DMS 273 (cell line): Measurements from ENCODE around the gene GRK4.
"Not testable (repeated sequence)": the region's sequence is repeated elsewhere in the genome, so short reads cannot be mapped to it uniquely, and the experiment has no call there.

ENCODE experiments used
- DNase-seq: peaks from one replicate; lab custom pipeline; 2025; ENCODE audit not compliant: unreplicated experiment; lab: John Stamatoyannopoulos, UW

The GRK4 gene

DNA sequence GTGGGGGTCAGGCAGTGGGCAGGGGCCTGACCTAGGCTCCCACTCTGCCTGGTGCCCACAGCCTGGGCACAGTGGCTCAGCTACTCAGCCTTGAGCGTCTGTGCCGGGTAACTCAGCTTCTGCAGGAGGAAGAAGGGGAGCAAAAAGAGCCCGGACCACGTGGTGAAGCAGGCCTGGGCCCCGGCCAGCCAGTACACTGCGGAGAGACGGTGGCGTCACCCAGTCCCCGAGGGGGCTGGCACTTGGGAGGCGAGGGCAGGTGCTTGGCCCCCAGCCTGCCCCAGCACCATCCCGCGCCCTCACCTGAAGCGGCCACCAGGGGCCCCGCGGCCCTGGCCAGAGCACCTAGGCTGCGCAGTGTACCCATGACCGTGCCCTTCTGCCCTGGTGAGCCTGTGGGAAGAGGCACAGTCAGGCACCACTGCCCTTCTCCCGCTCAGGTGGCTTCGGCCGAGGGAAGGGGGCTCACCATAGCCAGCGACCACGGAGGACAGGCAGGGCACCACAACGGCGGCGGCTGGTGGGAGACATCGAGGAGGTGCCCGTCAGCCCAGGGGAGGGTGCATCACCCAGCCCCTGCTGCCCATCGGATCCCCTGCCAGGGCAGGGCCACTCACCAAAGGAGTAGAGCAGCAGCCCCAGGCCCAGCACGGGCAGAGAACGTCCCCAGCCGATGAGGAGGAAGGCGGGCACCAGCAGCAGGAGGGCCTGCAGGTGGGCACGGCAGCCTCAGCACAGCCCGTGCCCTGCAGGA, 32.4 kb upstream of the GRK4 start:
- DNase-seq, result no peak

DNA sequence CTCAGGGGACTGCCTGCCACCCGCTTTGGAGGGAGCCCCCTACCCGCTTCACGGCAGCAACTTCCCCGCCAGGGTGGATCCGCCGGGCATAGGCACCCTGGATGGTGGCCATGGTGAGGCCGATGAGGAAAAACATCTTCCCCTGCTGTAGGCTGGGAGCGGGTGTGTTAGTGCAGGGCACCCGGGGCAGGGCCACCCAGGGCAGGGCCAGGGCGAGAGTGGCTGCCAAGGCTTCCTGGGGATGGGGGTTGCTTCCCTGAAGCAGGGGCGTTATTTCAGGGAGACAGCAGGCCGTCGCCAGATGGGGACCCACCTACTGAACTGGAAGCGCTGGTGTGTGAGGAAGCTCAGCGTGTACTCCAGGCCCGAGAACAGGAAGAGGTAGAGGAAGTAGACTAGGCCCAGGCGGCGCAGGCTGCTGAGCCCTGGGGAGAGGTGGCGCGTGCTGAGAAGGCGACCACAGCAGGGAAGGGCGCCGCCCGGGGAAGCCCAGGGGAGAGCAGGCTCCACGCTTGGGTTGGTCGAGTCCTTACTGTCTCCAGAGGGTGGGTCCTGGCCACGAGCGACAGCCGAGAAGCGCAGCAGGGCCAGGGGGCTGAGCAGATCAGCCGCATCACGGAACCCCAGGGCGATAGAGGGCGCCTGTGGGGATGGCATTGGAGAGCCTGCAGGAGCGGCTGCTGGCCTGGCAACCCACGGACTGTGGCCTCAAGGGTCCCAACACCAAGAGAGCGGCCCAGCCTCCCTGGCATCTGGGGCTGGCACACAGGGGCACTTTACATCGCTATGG, 31.7 kb upstream of the GRK4 start:
- DNase-seq, result no peak

DNA sequence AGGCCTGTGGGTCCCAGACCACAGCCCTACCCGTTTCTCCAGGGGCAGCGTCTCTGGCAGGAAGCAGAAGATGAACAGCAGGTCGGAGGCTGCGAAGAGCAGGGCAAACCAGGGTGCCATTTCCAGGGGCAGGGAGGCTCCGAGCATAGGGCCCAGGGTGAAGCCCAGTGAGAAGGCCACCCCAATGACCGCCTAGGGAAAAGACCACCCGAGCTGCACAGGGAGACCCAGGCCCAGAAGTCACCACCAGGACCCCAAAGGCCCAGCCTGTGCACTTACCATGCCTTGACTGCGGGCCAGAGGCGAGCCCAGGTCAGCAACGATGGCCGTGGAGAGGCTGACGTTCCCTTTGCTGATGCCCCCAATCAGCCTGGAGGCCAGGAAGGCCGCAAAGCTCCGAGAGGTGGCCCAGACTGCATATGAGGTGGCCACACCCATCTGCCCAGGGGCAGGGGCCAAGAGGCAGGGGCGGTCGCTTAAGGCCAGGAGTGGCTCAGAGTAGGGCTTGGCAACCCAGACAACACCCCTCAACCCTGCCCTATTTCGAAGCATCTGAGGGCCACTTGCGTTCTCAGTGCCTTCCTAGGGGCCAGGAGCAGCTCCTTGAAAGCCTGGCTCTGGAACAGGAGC, 30.9 kb upstream of the GRK4 start:
- no peak for DNase-seq

DNA sequence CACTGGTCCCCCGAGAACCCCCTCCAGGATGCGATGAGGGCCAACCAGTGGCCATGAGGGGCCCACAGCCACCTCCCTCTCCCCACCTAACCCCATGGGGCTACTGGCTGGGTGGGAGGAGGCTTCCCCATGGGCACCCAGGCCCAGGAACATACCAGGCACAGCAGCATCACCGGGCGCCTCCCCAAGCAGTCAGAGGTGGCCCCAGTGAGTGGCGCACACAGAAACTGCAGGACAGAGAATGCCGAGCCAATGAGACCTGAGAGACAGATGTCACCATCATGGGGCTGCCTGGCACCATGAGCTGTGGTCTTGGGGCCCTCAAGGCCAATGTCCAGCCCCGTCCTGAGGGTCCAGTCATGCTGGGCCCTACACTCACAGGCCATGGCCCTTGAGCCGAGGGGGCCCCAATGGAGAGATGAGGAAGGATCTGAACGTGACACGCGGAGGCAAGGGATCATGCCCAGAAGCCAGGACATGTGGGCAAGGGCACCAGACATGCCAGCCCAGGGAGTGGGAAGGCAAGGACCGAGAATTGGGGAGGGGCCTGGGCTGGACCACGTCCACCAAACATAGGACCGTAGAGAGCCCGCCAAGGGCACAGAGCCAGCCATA, 30.3 kb upstream of the GRK4 start:
- no peak for DNase-seq

DNA sequence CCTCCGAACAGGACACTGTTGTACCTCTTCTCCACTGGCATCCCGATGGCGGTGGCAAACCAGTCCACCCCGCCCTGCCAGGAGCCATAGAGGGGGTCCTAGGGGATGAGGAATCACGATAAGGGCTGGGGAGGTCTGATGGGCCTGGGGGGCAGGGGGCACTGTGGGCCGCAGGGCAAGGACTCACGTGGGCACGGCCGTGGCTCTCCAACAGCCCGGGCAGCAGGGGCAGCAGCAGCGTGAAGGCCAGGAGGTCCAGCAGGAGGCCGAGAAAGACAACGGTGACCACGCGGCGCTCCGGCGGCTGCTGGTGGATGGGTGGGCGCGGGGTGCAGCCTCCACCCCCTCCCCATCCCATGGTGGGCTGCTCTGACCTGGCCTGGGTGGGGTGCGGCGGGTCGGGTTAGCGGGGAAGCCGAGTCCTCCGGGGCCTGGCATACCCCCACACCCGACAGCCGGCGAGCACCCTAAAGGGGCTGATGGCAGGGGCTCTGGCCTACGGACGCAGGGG, 29.8 kb upstream of the GRK4 start:
- no peak for DNase-seq

DNA sequence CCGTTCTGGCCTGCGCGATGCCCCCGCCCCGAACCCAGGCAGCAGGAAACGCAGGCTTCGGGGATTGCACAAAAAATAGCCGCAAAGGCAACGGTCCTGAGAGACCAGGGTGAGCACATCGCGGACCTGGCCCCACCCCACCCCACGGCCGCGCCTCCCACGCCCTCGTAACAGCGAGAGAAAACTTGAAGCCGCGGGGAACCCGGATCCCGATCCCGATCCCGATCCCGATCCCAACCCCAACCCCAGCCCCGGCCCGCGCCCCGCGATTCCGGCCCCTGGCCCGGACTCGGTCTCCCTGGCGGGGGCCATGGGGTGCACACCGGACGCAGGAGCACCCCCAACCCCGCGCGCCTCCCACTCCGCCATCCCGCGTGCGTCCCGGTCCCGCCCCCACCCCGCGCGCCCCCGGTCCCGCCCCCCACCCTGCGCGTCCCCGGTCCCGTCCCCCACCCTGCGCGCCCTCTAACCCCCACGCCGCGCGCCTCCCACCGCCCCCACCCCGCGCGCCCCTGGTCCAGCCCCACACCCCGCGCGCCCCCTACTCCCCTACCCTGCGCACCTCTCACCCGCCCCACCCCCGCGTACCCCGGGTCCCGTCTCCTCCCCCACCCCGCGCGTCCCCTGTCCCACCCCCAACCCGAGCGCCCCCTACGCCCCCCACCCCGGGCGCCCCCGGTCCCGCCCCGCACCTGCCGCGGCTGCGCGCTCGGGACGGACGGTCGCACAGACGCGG, 29.1 kb upstream of the GRK4 start:
- peak; percentile 44 for DNase-seq

DNA sequence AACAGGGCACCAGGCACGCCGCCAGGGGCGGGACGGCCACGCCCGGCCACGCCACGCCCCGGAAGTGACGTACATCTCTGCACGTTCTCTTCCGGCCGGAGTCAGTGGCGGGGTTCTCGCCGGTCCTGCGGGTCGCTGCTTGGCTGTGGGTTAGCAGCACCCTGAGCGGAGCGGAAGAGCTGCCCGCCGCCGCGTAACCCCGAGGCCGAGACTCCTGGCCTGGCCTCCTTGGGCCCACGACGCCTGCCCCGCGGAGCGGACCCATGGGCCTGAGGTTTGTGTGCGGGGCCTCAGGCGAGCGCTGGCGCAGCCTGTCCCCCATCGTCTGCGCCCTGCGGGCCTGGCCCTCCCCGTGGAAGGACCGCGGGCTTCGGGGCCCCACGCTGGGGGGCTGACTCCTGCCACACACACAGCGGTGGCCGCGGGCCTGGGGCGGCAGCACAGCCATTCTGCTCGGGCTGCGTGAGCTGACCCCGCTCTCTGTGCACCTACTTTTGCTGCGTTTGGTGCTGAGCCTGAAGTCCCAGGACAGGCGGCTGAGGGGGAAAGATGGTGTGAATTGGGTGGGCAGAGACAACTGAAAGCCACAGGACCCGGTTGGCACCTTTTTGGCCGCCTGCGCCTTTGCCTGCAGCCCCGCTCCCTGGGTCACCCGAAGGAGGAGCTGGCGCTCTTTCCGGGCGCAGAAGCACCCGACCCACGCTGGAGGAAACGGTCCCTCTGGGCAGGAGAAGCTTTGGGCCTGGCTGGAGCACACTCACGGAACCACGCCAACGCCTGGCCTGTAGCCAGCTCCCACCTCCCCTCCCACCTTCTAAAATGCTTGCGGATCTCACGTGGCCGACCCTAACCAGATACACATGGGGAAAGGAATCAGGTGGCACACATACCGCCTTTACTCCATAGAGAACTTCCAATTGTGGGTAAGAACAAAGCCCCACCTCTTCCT, 28.3 kb upstream of the GRK4 start:
- peak; percentile 94 for DNase-seq

DNA sequence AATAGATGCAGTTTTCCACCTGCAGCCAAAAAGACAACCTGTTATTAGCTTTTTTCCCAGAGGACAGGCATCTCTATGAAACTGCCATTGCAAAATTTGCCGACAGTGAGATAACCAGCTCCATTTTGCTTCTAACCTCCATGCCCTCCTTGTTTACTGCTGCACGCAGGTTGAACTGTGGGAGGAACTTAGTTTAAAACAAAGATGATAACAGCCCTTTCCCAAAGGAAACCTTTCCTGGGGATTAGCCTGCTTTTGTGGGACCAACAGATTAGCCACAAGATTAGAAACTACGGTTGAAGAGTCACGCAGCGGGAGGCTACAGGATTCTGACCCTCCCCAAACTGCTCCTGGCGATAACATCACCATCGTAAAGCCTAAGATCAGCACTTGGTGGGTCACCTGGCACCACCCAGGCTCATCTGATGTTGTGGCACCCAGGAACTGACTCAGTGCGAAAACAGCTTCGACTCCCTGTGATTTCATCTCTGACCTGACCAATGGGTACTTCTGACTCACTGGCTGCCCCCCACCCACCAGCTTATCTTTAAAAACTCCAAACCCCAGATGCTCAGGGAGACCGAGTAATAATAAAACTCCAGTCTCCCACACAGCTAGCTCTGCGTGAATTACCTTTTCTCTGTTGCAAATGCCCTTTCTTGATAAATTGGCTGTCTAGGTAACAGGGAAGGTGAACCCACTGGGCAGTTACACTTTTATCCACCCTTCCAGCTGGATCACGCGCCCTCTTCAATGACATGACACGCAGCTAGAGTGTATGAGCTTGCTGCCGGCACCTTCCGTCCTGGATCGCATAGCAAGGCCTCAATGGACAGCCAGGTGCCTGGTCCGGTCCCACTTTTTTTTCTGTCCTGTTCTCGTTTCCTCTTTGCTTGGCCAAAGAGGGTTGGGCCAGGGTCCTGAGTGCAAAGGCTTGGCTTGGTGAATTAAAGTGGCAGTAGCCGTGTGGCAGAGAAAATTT, 27.3 kb upstream of the GRK4 start:
- DNase-seq, result peak; percentile 48

DNA sequence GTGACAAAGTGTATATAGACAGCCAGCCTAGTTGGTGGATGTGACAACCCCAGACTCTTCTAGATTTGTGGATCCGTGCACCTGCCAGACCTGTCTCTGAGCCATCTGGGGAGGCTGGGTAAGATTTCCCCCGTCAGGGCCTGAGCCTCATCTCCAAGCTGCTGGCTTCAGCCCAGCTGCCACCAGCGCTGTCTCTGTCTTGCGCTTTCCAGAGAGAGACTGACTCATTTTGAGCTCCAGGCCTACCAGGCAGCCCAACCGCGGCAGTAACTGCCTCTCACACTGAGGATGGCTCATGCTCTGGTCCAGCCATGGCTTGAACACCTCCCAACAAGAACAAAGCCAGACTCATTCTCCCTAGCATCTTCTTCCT, 26.6 kb upstream of the GRK4 start:
- DNase-seq, result peak; percentile 74

DNA sequence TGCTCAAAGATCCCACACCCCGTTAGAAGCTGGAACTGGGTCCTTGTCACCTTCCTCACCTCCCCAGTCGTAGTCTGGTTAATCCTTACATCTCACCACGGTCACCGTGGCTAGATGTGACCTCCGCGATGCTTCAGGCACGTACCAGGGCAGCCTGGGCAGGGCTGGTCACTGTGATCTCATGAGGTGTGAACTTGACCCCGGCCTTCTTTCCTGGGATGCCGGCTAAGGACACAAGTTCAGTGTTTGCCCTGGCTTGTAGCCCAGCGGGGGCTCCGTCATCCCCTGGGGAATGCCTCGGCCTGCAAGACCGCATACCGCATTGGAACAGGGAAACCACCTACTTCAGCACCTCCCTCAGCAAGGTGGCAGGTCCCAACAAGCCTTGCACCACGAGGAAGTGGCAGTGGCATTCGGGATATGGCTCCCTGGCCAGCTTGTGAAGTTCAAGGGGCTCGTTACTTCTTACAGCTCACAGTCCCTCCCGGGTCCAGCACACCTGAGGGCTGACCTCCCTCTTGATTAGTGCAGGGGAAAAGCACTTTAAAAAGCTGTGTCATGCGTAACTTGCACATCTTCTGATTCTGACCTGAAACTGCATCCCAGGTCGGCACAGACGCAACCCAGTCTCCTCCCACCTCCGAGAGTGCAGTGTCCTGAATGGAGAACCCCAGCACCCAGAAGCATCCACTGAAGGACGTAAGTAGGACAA, 26.1 kb upstream of the GRK4 start:
- peak; percentile 44 for DNase-seq

DNA sequence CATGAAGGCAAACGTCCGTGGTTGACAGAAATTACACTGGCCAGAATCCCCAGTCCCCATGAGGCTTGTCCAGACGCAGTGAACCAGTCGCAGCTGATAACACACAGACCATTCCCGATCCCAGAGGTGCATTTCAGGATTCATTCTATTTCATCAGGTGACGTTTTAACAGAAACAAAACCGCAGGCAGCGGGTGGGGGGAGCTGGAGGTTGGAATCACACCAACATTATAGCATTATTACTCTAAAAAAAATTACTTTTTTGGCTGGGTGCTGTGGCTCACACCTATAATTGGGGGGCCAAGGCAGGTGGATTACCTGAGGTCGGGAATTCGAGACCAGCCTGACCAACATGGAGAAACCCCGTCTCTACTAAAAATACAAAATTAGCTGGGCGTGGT, 25.4 kb upstream of the GRK4 start:
- DNase-seq, result no peak

DNA sequence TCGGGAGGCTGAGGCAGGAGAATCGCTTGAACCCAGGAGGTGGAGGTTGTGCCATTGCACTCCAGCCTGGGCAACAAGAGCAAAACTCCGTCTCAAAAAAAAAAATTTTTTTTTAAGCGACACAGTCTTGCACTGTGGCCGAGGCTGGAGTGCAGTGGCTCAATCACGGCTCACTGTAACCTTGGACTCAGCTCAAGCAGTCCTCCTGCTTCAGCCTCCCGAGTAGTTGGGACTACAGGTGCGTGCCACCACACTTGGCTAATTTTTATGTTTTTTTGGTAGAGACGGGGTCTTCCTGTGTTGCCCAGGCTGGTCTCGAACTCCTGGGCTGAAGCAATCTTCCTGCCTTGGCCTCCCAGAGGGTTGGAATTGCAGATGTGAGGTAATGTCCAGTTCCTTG, 25.0 kb upstream of the GRK4 start:
- DNase-seq, result not testable (repeated sequence)

DNA sequence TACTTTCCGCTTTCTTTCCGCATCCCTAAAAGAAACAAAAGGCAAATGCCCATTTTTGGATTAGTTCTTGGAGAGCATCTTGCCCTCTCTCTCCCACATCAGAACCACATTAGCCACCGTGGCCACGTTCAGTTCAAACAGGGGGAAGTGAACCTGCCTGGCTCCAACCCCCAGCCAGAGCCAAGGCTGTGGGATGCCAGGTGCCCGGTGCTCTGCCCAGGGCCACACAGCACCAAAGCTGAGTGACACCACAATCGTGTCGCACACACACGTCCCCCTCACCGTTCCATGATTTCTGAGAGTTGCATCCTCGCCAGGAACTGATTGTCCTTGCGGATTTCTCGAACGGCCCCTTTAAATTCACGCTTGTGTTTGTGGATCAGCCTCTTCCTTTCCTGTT, 24.5 kb upstream of the GRK4 start:
- DNase-seq, result no peak

DNA sequence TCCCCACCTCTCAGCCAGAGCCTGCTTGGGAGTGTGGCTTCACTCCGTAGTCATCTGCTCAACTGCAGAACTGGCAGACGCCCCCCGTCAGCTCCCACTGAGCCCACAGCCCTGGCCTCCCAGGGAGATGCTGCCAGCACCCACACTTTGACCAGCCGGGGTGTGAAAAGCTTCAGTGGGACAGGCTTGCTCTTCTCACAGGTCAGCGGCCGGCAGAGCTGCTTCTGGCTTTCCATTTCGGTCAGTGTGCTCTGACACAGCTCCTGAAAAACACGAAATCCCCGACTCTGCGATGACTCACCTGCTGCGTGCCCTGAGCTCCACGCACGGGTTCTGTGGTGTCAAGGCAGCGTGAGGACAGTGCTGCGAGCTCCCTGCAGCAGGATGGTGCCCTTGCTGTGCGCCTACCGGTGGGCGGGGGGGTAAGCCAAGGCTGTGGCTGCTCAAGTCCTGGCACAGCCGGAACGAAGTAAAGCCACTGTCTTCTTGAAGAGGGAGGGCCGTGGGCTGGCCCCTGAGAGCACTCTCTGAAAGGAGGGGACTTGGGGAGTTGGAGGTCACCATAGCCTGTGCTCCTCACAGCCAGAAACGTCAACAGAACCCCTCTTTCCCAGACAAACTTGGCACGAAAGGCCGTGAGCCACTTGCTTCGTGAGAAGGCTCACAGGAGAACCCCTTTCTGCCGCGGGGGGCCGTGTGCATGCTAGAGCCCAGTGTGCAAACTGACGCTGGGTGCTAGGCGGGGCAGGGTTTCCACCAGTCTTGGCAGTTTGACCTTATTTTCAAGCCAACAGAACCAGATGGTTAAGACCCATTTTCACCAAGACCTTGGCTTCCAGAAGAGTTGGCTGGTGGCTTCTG, 23.8 kb upstream of the GRK4 start:
- DNase-seq, result no peak

DNA sequence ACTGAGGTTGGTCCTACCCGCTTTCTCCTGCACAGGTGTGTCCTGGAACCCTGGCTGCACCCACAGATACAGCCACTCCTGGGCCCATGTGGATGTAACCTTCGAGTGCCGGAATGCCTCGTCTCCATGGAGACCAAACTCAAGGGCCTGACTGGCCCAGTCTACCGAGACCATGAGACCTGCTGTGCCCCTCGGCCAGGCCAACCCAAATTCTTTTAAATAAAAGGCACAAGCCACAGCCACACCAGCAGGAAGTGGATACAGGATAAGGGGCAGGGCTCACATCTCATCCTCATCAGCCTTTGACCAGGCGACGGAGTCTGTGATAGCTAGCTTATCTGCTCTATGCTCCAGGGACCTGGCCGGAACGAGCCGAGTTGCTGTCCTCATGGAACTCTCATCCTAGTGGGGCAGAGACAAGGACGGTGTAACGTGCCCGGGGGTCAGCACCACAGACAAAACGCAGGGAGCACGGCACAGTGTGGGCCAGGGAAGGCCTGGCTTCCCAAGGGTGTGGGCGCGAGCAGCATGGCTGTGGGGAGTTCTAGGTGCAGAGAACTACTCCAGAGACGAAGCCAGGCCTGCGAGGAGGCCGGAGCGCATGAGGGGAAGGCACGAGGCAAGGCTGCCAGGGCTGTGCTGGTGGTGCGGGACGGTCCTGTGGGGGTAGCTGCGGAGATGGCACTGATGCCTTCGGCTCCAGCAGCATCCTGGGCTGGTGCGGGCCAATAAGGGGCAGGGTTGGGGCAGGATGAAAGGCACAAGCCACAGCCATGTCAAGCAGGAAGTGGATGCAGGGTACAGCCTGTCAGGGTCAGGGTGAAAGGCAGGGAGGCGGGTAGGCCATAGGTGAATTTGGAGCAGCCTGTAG, 22.9 kb upstream of the GRK4 start:
- DNase-seq, result no peak
